ENCODE data around the gene PDCD2. TPM values are rescaled to one million over a fixed set of nuclear protein-coding genes. Genes with fewer than 3 reads are reported as not detected.
"Not testable (repeated sequence)": the region's sequence is repeated elsewhere in the genome, so short reads cannot be mapped to it uniquely, and the experiment has no call there.

The PDCD2 gene, protein sequence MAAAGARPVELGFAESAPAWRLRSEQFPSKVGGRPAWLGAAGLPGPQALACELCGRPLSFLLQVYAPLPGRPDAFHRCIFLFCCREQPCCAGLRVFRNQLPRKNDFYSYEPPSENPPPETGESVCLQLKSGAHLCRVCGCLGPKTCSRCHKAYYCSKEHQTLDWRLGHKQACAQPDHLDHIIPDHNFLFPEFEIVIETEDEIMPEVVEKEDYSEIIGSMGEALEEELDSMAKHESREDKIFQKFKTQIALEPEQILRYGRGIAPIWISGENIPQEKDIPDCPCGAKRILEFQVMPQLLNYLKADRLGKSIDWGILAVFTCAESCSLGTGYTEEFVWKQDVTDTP
- total RNA-seq, result 87.8 and 89.1 TPM in 2 replicates

DNA sequence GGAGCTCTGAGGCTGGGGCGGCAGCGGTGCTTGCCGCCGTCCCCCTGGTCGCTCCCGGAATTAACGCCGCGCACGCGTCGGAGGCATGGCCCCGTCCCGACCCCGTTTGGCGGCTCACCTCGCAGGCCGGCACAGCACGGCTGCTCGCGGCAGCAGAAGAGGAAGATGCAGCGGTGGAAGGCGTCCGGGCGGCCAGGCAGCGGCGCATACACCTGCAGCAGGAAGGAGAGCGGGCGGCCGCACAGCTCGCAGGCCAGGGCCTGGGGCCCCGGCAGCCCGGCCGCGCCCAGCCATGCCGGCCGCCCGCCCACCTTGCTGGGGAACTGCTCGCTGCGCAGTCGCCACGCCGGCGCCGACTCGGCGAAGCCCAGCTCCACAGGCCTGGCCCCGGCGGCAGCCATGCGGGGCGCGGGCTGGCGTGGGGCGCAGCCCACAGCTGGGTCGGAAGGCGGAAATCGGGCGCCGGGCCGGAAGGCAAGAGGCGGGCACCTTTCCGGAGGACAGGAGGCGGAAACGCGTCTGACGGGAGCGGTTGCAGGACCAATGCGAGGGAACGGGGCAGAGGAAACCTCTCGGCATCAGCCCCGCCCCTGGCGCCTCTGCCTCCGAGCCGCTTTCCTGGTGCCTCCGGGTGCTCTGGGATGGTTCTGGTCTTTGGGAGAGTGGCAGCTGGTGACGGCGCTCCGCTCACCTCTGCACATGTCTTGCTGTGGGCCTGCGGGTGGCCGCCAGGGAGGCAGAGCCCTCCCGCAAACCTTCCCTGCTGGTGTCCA, at the start of gene PDCD2:
TSS of gene PDCD2 (minus strand) at position 457 of the 773 bp plus-strand sequence. CDS start at position 401, 56 bp downstream.
- intact Hi-C loops (cut with micrococcal nuclease), result loop anchor here (1.0 kb wide), 2 partner anchors 30 to 833 kb away; partner anchors contain the start of genes DYNLT2, ERMARD and TBP

DNA sequence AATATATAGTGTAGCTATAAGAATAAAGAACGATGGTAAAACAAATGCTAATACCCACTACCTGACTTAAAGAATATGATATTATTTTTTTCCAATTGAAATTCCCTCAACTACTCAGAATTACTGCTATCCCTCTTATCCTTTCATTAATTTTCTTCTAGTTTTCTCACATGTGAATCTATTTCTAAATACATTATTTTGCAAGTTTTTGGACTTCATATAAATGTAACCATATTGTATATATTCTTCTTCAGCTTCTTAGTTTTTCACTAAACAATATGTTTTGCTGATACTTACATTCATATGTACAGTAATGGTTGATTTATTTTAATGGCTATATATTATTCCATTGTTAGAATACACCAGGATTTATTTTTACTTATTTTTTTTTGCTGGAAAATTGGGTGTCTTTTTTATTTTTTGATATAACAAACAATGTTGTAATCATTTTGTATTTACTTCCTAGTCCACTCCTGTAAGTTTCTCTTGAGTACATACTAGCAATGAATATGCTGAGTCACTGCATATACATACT, 31.6 kb upstream of the PDCD2 start:
- intact Hi-C loops (cut with micrococcal nuclease), result not testable (repeated sequence)

GRCh38 chr6:170612256-170612804, 27.9 kb upstream of the PDCD2 start:
- intact Hi-C loops (cut with micrococcal nuclease), result not testable (repeated sequence)

DNA sequence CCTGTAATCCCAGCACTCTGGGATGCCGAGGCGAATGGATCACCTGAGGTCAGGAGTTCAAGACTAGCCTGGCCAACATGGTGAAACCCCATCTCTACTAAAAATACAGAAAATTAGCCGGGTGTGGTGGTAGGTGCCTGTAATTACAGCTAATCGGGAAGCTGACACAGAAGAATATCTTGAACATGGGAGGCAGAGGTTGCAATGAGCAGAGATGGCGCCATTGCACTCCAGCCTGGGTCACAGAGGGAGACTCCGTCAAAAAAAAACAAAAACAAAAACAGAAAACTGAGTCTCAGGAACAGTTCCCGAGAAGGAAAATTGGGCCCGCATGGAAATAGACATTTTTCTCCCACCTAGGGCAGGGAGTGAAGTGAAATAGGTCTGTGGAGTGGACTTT, 24.8 kb upstream of the PDCD2 start:
- intact Hi-C loops (cut with micrococcal nuclease), result not testable (repeated sequence)

DNA sequence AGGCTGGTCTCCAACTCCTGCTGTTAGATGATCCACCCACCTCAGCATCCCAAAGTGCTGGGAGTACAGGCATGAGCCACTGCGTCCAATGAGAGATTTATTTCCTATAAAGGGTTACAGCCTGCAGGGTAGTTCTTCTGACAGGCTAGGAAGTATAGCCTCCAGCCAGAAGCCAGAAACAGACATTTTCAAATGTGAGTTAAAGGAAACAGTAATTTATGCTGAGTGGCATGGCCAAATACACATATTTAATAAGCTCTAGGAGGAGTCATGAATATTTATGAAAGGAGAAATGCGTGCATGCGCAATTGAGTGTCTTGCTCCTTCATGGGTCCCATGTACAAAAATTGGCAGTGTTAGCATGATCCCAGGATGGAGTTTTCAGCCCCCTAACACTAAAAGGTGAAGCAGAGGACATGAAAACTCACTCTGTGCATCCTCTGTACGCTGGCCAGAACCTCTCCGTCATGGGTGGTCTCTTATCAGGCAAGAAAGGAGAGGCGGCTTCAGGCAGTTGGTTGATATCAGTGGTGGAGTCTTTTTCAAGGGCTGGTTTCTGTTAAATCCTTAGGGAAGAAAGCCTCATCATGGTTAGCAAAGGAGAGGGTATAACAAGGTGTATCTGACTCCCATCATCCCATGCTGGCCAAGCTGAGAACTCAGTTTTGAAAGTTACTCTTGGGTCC, 21.3 kb upstream of the PDCD2 start:
- intact Hi-C loops (cut with micrococcal nuclease), result no loop called here

DNA sequence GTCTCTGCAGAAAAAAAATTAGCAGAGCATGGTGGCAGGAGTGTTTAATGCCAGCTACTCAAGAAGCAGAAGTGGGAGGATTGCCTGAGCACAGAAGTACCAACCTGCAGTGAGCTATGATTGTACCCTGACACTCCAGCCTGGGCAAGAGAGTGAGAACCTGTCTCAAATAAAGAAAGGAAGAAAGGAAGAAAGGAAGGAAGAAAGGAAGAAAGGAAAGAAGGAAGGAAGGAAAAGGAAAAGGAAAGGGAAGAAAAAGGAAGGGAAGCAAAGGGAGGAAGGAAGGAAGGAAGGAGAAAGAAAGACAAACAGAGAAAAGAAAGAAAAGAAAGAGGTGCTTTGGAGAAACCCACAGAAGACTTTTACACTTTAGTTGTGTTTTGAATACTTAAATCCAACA, 12.8 kb upstream of the PDCD2 start:
- intact Hi-C loops (cut with micrococcal nuclease), result no loop called here

DNA sequence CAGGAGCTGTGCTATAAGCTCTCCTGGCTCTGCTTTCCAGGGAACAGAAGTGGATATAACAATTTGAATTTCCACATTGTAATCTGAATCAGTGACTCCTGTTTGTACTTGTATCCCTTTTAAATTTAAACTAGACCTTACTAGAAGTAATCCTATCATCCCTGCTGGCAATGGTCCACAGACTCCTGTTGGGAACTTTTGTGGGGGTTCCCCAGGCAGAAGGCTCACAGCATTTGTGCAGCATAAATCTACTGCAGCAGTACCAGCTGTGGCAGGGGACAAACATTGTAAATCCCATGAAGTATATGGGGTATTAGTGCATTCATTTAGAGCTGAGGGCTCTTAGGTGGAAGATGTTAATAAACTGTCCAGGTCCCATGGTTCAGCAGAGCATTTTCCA, 12.0 kb upstream of the PDCD2 start:
- intact Hi-C loops (cut with micrococcal nuclease), result no loop called here

GRCh38 chr6:170590725-170591124, 6.3 kb upstream of the PDCD2 start:
- intact Hi-C loops (cut with micrococcal nuclease), result no loop called here

GRCh38 chr6:170584954-170585498, 589 bp upstream of the PDCD2 start:
- intact Hi-C loops (cut with micrococcal nuclease), result loop anchor here (1.0 kb wide), 2 partner anchors 31 to 834 kb away; partner anchors contain the start of genes DYNLT2, ERMARD and TBP

DNA sequence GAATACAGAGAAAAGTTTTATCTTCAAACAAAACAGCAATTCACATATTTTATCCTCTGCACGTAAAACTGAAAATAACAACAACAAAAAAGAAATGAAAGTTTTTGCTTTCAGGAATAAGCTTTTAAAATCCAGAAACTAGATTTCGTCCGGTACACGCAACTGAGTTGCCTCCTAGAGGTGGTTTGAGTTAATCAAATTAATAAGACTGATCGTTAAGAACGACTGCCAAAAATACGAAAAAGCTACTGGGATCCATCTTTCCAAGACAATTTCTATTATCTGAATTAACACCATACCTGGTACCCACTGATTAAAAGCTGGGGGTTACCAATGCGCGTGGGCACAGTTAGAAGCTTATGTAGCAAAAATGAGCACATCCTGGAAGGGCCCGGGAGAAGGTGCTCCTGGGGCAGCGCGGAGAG, 669 bp downstream of the PDCD2 start:
- intact Hi-C loops (cut with micrococcal nuclease), result loop anchor here (1.0 kb wide), 2 partner anchors 29 to 832 kb away; partner anchors contain the start of genes DYNLT2, ERMARD and TBP

DNA sequence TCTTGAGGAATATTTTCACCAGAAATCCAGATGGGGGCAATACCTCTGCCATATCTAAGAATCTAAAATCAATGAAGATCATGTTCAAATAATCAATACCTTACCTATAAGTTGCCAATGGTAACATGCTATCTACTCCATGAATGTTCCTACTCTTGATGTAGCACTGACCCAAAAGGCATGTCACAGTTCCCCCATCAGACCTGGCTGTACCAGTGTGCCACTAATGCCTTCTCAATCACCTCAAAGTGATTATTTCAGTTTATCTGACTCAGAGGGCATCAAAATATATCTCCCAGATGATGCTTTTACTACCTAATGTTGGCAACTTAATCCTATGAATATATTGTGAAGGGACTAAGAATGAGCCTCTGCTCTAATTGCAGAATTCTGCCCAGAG, 5.5 kb downstream of the PDCD2 start:
- intact Hi-C loops (cut with micrococcal nuclease), result no loop called here

DNA sequence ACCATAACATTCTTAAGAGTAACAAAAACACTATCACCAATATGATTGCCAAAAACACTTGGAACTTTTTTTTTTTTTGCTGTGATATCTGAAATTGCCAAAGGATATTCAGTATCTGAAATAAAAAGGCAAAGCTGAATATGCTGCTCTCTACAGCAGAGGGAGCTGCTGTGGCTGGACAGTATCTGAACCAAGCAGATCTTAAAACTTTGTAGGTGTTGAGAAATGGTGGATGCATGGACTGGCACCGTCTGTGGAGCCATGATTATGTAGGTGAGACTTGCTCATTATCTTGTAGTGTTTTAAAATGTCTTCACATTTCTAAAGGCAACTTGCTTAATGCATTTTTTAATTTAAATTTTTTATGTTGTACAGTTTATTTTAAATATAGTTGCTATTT, 9.2 kb downstream of the PDCD2 start:
- intact Hi-C loops (cut with micrococcal nuclease), result no loop called here

DNA sequence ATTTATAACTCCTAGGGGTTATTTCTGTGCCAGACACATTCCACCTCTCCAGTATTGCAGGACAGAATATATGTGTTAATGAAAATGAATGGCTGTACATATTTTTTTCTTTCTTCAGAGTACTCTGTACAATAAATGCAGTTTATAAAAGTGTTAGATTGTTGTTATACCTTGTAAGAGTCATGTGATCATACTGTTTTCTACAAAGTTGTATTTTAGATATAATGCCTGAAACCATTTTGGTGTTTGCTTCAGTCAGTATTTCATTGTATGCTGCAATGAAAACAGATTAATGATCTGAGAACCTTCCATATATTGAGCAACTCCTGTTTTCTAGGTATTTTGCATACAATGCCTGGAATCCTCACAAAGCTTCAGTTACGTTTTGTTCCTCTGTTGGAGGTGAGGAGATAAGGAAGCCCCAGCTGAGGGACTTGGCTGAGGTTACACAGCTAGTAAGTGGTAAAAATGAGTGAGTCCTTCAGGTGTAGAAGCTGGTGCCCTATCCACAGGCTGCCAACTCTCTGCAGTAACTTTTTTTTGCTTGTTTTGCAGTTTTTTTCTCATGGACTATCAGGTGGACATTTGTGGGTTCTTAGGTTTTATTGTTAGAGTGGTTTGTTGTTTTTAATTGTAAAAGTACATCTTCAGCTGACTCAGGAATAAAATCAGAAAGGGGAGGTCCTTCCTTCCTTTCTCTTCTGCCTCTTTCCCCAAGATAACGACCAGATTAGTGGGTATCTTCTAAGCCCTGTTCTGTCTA, 11.6 kb downstream of the PDCD2 start:
- intact Hi-C loops (cut with micrococcal nuclease), result no loop called here

- intact Hi-C loops (cut with micrococcal nuclease), result no loop called here
Measured at GRCh38 chr6:170564936-170565530, 19.4 kb downstream of the PDCD2 start.

- intact Hi-C loops (cut with micrococcal nuclease), result no loop called here
Measured at GRCh38 chr6:170561555-170561954, 22.9 kb downstream of the PDCD2 start.

DNA sequence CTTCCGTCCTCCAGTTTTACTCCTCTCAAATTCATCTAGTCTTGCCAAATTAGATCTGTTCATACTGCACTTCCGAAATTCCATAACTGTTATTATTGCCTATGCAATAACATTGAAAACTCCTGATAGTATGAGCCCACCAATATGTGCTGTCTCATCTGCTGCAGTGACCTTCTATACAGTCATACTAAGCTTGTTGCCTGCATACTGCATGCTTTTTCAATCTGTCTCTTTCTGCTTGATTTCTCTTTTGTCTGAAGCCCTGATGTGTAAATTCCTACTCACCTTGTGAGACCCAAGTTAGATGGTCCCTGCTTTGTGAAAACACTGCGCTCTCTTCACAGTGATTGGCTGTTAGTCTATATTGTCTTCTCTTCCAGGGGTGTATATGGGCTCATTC, 29.1 kb downstream of the PDCD2 start:
- intact Hi-C loops (cut with micrococcal nuclease), result loop anchor here (10.0 kb wide), 1 partner anchor 1341 kb away; no protein-coding TSS in a partner anchor

DNA sequence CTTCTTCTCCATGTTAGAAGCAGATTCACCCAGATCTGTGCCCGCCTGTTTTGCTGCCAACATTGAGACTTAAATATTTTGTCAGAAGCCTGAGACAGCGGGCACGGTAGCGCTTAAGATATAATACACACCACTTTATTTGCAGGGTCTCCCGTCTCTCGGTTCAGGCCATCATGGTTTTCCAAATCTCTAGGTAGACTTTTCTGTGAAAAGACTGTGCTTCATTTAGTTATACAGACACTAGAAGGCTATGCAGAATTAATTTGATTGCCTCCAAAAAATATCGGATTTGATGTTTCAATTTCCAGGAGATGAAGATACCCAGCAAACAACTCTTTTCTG, 29.7 kb downstream of the PDCD2 start:
- intact Hi-C loops (cut with micrococcal nuclease), result loop anchor here (1.0 to 10.0 kb wide), 5 partner anchors 30 to 1340 kb away; partner anchors contain the start of genes DYNLT2, ERMARD, FAM120B and PDCD2

DNA sequence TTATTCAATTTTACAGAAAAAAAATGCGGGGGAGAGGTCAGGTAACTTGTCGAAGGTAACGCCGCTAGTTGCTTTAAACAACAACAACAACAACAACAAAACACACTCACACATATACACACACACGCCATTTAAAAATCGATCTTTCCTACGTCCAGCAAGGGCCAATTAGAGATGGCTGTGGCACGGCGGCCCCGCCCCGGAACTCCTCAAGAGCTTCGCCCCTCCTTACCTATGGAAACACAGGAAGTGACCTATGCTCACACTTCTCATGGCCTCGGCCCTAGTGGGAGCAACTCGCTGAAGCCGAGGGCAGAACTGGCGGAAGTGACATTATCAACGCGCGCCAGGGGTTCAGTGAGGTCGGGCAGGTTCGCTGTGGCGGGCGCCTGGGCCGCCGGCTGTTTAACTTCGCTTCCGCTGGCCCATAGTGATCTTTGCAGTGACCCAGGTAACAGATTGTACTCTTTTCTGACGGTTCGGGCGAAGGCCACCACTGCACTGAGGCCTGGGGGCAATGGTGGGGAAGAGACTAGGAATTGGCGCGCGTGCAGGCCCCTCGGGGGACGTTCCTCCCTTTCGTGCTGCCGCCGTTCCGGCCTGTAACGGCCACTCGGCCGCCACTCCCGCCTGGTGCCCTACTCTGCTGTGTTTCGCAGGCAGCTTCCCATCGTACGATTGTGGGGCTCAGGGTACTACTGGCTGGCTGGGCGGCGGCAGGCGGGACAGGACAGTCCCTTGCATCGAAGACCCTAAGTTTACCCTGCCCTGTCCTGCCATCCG, 30.2 kb downstream of the PDCD2 start, which contains the start of gene TBP:
TSS of gene TBP (plus strand) at position 357 of the 783 bp plus-strand sequence. CDS start 2,661 bp downstream, outside the sequence.
- intact Hi-C loops (cut with micrococcal nuclease), result loop anchor here (1.0 to 10.0 kb wide), 5 partner anchors 30 to 1339 kb away; partner anchors contain the start of genes DYNLT2, ERMARD, FAM120B and PDCD2
